Measurements from ENCODE around the gene CYB561.
"Not testable (repeated sequence)": the region's sequence is repeated elsewhere in the genome, so short reads cannot be mapped to it uniquely, and the experiment has no call there.

Gene CYB561

GRCh38 chr17:63468099-63468498 is 22.0 kb upstream of the CYB561 start:
- not testable (repeated sequence) for H3K27ac ChIP-seq (ENCODE audit: low read depth in 2 of 2, low read length in 2 of 2); H3K36me3 ChIP-seq (ENCODE audit: control insufficient read depth in 2 of 2, insufficient read depth in 2 of 2, low read length in 2 of 2); H3K4me3 ChIP-seq (ENCODE audit: low read length in 2 of 2); H3K4me1 ChIP-seq (ENCODE audit: control insufficient read depth in 2 of 2, insufficient read depth in 2 of 2, low read length in 2 of 2); H3K9me3 ChIP-seq (ENCODE audit: control insufficient read depth in 2 of 2, low read length in 2 of 2); H3K27me3 ChIP-seq (ENCODE audit: control insufficient read depth in 2 of 2, insufficient read depth in 2 of 2, low read length in 2 of 2); H3K9ac ChIP-seq (ENCODE audit: low read depth in 1 of 2, low read length in 2 of 2)

DNA sequence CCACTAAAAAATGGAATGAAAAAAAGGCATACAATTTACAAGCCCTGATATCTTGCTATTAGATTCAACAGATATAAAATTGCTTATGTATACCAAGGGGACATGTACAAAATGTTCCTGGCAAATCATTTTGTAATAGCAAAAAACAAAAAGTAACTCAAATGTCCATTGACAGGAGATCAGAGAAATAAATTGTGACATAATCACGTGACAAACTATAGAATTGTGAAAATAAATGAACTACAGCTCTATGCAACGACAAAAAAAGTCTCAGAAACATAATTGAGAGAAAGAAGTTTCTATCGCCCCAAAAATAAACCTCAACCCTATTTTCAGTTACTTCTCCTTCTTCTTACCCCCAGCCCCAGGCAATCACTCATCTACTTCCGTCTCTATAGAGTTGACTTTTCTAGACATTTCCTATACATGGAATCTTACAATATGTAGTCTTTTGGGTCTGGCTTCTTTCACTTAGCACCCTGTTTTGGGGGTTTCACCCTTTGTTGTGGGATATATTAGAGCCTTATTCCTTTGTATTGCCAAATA is 18.7 kb upstream of the CYB561 start:
- no peak overlapping the region for H3K27ac ChIP-seq (ENCODE audit: low read depth in 2 of 2, low read length in 2 of 2)
- no peak overlapping the region for H3K9ac ChIP-seq (ENCODE audit: low read depth in 1 of 2, low read length in 2 of 2)
- H3K9me3 ChIP-seq (ENCODE audit: control insufficient read depth in 2 of 2, low read length in 2 of 2), result no peaks in the 10 kb centered on the region
- no peak overlapping the region for H3K4me3 ChIP-seq (ENCODE audit: low read length in 2 of 2)
- H3K27me3 ChIP-seq (ENCODE audit: control insufficient read depth in 2 of 2, insufficient read depth in 2 of 2, low read length in 2 of 2), result no peaks in the 10 kb centered on the region
- H3K4me1 ChIP-seq (ENCODE audit: control insufficient read depth in 2 of 2, insufficient read depth in 2 of 2, low read length in 2 of 2), result peaks cover 0 to 3% of the 10 kb centered on the region in 2 donors
- H3K36me3 ChIP-seq (ENCODE audit: control insufficient read depth in 2 of 2, insufficient read depth in 2 of 2, low read length in 2 of 2), result no peaks in the 10 kb centered on the region

- Histone ChIP-seq H3K9me3 (ENCODE audit: control insufficient read depth in 2 of 2, low read length in 2 of 2) (no peaks in the 10 kb centered on the region), H3K4me1 (ENCODE audit: control insufficient read depth in 2 of 2, insufficient read depth in 2 of 2, low read length in 2 of 2) (peaks cover 0 to 3% of the 10 kb centered on the region in 2 donors), H3K4me3 (ENCODE audit: low read length in 2 of 2) (no peak overlapping the region), H3K36me3 (ENCODE audit: control insufficient read depth in 2 of 2, insufficient read depth in 2 of 2, low read length in 2 of 2) (no peaks in the 10 kb centered on the region), H3K27me3 (ENCODE audit: control insufficient read depth in 2 of 2, insufficient read depth in 2 of 2, low read length in 2 of 2) (no peaks in the 10 kb centered on the region), H3K27ac (ENCODE audit: low read depth in 2 of 2, low read length in 2 of 2) (no peak overlapping the region), H3K9ac (ENCODE audit: low read depth in 1 of 2, low read length in 2 of 2) (no peak overlapping the region)
Measured at GRCh38 chr17:63463771-63464170, 17.7 kb upstream of the CYB561 start.

GRCh38 chr17:63460018-63460417 is 13.9 kb upstream of the CYB561 start:
- Histone ChIP-seq H3K9me3 (ENCODE audit: control insufficient read depth in 2 of 2, low read length in 2 of 2) (no peaks in the 10 kb centered on the region), H3K27me3 (ENCODE audit: control insufficient read depth in 2 of 2, insufficient read depth in 2 of 2, low read length in 2 of 2) (no peaks in the 10 kb centered on the region), H3K4me1 (ENCODE audit: control insufficient read depth in 2 of 2, insufficient read depth in 2 of 2, low read length in 2 of 2) (peaks cover 0 to 3% of the 10 kb centered on the region in 2 donors), H3K27ac (ENCODE audit: low read depth in 2 of 2, low read length in 2 of 2) (no peak overlapping the region), H3K4me3 (ENCODE audit: low read length in 2 of 2) (no peak overlapping the region), H3K9ac (ENCODE audit: low read depth in 1 of 2, low read length in 2 of 2) (no peak overlapping the region), H3K36me3 (ENCODE audit: control insufficient read depth in 2 of 2, insufficient read depth in 2 of 2, low read length in 2 of 2) (no peaks in the 10 kb centered on the region)

DNA sequence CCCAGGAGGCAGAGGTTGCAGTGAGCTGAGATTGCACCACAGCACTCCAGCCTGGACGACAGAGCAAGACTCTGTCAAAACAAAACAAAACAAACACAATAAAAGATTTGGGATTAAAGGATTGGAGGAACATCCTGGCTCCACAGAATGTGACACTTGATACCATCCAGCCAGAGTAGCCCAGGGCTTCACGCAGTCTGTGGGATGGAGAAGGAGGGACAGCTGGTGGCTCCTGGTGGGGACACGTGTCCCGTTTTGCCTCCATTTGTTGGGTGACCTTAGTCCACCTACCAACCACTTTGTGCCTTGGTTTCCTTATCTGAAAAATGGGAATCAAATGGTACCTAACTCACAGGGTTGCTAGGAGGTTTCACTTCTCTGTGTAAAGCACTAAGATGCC is 12.4 kb upstream of the CYB561 start:
- Histone ChIP-seq H3K4me1 (ENCODE audit: control insufficient read depth in 2 of 2, insufficient read depth in 2 of 2, low read length in 2 of 2) (peaks cover 0 to 3% of the 10 kb centered on the region in 2 donors), H3K9me3 (ENCODE audit: control insufficient read depth in 2 of 2, low read length in 2 of 2) (no peaks in the 10 kb centered on the region), H3K9ac (ENCODE audit: low read depth in 1 of 2, low read length in 2 of 2) (no peak overlapping the region), H3K27ac (ENCODE audit: low read depth in 2 of 2, low read length in 2 of 2) (no peak overlapping the region), H3K36me3 (ENCODE audit: control insufficient read depth in 2 of 2, insufficient read depth in 2 of 2, low read length in 2 of 2) (no peaks in the 10 kb centered on the region), H3K27me3 (ENCODE audit: control insufficient read depth in 2 of 2, insufficient read depth in 2 of 2, low read length in 2 of 2) (no peaks in the 10 kb centered on the region), H3K4me3 (ENCODE audit: low read length in 2 of 2) (no peak overlapping the region)

DNA sequence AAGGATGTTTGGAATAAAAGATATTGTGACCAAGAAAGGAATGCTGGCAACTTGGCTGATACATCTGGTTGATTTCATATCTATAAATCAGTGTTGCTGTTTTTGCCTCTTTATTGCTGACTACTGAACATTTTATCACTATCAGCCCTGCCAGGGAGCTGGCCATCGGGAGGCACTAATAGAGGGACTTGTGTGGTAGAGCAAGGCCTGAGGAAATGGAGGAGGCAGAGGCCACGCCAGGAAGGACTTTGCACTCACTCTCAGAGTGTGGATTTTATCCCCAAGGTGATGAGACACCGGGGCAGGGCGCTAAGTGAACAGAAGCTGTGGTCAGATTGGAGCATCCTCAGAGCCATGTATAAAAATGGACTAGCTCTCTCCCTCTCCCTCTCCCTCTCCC is 9.3 kb upstream of the CYB561 start:
- H3K27ac ChIP-seq (ENCODE audit: low read depth in 2 of 2, low read length in 2 of 2), result no peak overlapping the region
- H3K4me3 ChIP-seq (ENCODE audit: low read length in 2 of 2), result no peak overlapping the region
- H3K9me3 ChIP-seq (ENCODE audit: control insufficient read depth in 2 of 2, low read length in 2 of 2), result no peaks in the 10 kb centered on the region
- no peak overlapping the region for H3K9ac ChIP-seq (ENCODE audit: low read depth in 1 of 2, low read length in 2 of 2)
- H3K36me3 ChIP-seq (ENCODE audit: control insufficient read depth in 2 of 2, insufficient read depth in 2 of 2, low read length in 2 of 2), result no peaks in the 10 kb centered on the region
- no peaks in the 10 kb centered on the region for H3K27me3 ChIP-seq (ENCODE audit: control insufficient read depth in 2 of 2, insufficient read depth in 2 of 2, low read length in 2 of 2)
- peaks cover 0 to 3% of the 10 kb centered on the region in 2 donors for H3K4me1 ChIP-seq (ENCODE audit: control insufficient read depth in 2 of 2, insufficient read depth in 2 of 2, low read length in 2 of 2)

- Histone ChIP-seq H3K27ac (ENCODE audit: low read depth in 2 of 2, low read length in 2 of 2) (no peak overlapping the region), H3K27me3 (ENCODE audit: control insufficient read depth in 2 of 2, insufficient read depth in 2 of 2, low read length in 2 of 2) (no peaks in the 10 kb centered on the region), H3K9ac (ENCODE audit: low read depth in 1 of 2, low read length in 2 of 2) (no peak overlapping the region)
Measured at GRCh38 chr17:63454915-63455314, 8.8 kb upstream of the CYB561 start.

GRCh38 chr17:63454357-63454756 is 8.3 kb upstream of the CYB561 start:
- not testable (repeated sequence) for H3K27ac ChIP-seq (ENCODE audit: low read depth in 2 of 2, low read length in 2 of 2); H3K4me3 ChIP-seq (ENCODE audit: low read length in 2 of 2); H3K36me3 ChIP-seq (ENCODE audit: control insufficient read depth in 2 of 2, insufficient read depth in 2 of 2, low read length in 2 of 2); H3K4me1 ChIP-seq (ENCODE audit: control insufficient read depth in 2 of 2, insufficient read depth in 2 of 2, low read length in 2 of 2); H3K27me3 ChIP-seq (ENCODE audit: control insufficient read depth in 2 of 2, insufficient read depth in 2 of 2, low read length in 2 of 2); H3K9me3 ChIP-seq (ENCODE audit: control insufficient read depth in 2 of 2, low read length in 2 of 2); H3K9ac ChIP-seq (ENCODE audit: low read depth in 1 of 2, low read length in 2 of 2)

More at GRCh38 chr17:63454915-63455314, 8.8 kb upstream of the CYB561 start:
- H3K4me3 ChIP-seq (ENCODE audit: low read length in 2 of 2), result no peak overlapping the region
- H3K4me1 ChIP-seq (ENCODE audit: control insufficient read depth in 2 of 2, insufficient read depth in 2 of 2, low read length in 2 of 2), result peaks cover 0 to under 1% of the 10 kb centered on the region in 2 donors
- no peaks in the 10 kb centered on the region for H3K9me3 ChIP-seq (ENCODE audit: control insufficient read depth in 2 of 2, low read length in 2 of 2)
- H3K36me3 ChIP-seq (ENCODE audit: control insufficient read depth in 2 of 2, insufficient read depth in 2 of 2, low read length in 2 of 2), result no peaks in the 10 kb centered on the region

DNA sequence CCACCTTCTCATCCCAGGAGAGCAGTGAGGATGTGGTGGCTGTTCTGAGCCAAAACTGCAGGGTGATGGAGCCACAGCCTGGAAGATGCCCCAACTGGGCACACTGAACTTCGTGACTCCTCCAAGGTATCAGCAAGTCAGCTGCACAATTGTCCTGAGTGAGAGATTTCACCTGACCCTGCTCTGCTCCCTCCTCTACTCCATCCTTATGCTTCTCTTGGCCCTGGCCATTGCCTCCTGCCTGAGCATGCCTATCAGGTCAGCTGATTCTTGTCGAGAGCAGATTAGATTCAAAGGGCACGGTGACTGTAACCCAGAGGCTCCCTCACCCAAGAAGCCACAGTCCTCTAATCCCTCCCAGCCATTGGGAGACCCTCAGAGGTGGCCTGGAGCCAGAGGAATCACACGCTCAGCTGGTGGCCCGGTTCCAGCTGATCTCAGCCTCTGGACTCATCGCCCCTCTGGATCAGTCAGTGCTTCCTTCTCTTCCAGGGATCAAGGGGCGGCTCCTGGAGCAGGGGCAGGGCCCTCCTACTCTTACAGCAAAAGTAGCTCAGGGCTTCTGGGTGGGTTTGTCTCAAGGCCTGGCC is 7.0 kb upstream of the CYB561 start:
- H3K27ac ChIP-seq (ENCODE audit: low read depth in 2 of 2, low read length in 2 of 2), result no peak overlapping the region
- H3K9ac ChIP-seq (ENCODE audit: low read depth in 1 of 2, low read length in 2 of 2), result no peak overlapping the region
- no peaks in the 10 kb centered on the region for H3K36me3 ChIP-seq (ENCODE audit: control insufficient read depth in 2 of 2, insufficient read depth in 2 of 2, low read length in 2 of 2)
- H3K27me3 ChIP-seq (ENCODE audit: control insufficient read depth in 2 of 2, insufficient read depth in 2 of 2, low read length in 2 of 2), result no peaks in the 10 kb centered on the region
- no peaks in the 10 kb centered on the region for H3K9me3 ChIP-seq (ENCODE audit: control insufficient read depth in 2 of 2, low read length in 2 of 2)
- H3K4me1 ChIP-seq (ENCODE audit: control insufficient read depth in 2 of 2, insufficient read depth in 2 of 2, low read length in 2 of 2), result no peaks in the 10 kb centered on the region
- no peak overlapping the region for H3K4me3 ChIP-seq (ENCODE audit: low read length in 2 of 2)

GRCh38 chr17:63452046-63452961 is 6.2 kb upstream of the CYB561 start:
- Histone ChIP-seq H3K4me1 (ENCODE audit: control insufficient read depth in 2 of 2, insufficient read depth in 2 of 2, low read length in 2 of 2) (peaks cover 7% of the 10 kb centered on the region in 2 donors), H3K36me3 (ENCODE audit: control insufficient read depth in 2 of 2, insufficient read depth in 2 of 2, low read length in 2 of 2) (no peaks in the 10 kb centered on the region), H3K9ac (ENCODE audit: low read depth in 1 of 2, low read length in 2 of 2) (no peak overlapping the region), H3K4me3 (ENCODE audit: low read length in 2 of 2) (no peak overlapping the region), H3K9me3 (ENCODE audit: control insufficient read depth in 2 of 2, low read length in 2 of 2) (no peaks in the 10 kb centered on the region), H3K27ac (ENCODE audit: low read depth in 2 of 2, low read length in 2 of 2) (no peak overlapping the region), H3K27me3 (ENCODE audit: control insufficient read depth in 2 of 2, insufficient read depth in 2 of 2, low read length in 2 of 2) (no peaks in the 10 kb centered on the region)

Data from mucosa of rectum (tissue), 2 donors.